ENCODE results near the gene ERICH6B.

Gene ERICH6B

DNA sequence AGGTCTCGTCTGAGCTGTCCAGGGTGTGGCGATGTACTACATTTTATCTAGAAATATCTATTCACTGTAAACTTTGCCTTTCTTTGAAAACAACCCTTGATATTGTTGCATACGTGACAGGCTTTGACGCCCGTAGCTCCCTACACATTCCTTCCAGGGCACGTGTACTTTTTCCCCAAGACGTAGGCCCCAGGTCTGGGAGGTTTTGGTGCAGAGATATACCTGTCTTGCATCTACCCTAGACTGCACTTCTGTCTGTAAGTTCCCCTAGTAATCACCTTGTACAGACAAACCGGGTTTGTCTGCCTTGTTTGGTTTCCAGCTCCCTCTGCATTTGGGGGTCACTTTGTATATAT is 69.2 kb downstream of the ERICH6B start:
- DNase-seq (ENCODE audit: extremely low read depth, insufficient read length) = no peak
- H3K4me3 ChIP-seq (replicated peaks; ENCODE audit: low read depth, low read length) = no peak overlapping the region
- TF ChIP-seq, protein P1, sequence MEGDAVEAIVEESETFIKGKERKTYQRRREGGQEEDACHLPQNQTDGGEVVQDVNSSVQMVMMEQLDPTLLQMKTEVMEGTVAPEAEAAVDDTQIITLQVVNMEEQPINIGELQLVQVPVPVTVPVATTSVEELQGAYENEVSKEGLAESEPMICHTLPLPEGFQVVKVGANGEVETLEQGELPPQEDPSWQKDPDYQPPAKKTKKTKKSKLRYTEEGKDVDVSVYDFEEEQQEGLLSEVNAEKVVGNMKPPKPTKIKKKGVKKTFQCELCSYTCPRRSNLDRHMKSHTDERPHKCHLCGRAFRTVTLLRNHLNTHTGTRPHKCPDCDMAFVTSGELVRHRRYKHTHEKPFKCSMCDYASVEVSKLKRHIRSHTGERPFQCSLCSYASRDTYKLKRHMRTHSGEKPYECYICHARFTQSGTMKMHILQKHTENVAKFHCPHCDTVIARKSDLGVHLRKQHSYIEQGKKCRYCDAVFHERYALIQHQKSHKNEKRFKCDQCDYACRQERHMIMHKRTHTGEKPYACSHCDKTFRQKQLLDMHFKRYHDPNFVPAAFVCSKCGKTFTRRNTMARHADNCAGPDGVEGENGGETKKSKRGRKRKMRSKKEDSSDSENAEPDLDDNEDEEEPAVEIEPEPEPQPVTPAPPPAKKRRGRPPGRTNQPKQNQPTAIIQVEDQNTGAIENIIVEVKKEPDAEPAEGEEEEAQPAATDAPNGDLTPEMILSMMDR (IDR thresholded peaks at IDR 0.05; ENCODE audit: insufficient read depth, low read length, poor library complexity, severe bottlenecking) = no peak
- H3K36me3 ChIP-seq (ENCODE audit: control insufficient read depth, insufficient read depth, low read length) = no peaks in the 10 kb centered on the region
- H3K27me3 ChIP-seq (replicated peaks; ENCODE audit: control insufficient read depth, insufficient read depth, low read length) = no peaks in the 10 kb centered on the region; the same call in 1 of the 2 replicates

DNA sequence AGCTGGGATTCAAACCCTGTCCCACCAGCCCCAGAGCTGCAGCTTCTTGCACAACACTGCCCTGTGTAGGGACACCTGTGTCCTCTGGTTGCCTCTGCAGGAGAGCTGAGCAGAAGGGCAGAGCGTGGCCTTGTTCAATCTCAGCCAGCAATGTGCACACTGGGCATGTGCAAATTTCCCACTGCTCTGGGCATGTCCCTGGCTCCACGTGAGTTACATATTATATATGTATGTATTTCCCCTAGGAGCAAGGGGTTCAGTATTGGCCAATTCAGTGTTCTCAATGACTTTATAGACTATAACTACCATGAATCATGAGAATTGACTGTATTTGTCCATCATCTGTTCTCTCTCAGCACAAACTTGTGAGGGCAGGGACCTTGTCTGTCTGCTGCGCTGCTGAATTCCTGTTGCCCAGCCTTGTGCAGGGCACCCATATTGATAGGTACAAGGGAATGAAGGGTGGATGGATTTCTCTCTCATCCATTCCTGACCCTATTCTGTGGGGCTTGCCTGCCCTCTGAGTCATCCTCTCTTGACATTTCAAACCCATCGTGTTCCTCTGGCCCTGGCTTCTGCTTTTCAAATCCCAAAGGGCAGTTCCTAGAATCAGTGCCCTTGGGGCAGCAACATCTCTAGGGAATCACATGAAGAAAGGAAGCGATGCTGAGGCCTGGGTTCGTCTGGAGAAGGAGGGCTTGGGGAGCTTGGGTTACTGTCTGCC is 69.7 kb downstream of the ERICH6B start:
- TF ChIP-seq, protein P1 (IDR thresholded peaks at IDR 0.05; ENCODE audit: insufficient read depth, low read length, poor library complexity, severe bottlenecking) = no peak
- Histone ChIP-seq H3K27me3 (replicated peaks; ENCODE audit: control insufficient read depth, insufficient read depth, low read length) (no peaks in the 10 kb centered on the region; the same call in 1 of the 2 replicates), H3K4me3 (replicated peaks; ENCODE audit: low read depth, low read length) (no peak overlapping the region), H3K36me3 (ENCODE audit: control insufficient read depth, insufficient read depth, low read length) (no peaks in the 10 kb centered on the region)
- DNase-seq (ENCODE audit: extremely low read depth, insufficient read length) = no peak

DNA sequence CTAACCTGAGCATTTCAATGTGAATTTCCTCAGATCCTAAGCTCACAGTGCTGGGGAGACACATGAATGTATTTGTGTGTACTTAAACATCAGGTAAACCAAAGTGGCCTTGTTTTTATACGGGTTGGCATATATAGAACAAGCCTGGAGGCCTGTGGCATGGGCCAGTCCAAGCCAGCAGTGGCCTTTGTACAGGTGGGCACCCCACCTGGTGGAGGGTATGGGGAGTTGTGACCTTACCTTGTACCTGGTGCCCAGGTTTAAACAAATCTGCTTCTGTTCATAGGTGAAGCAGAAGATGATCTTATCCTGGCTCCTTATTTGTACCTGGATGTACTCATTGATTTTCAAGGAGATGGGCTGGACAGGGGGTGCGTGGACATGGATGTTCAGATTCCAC is 71.0 kb downstream of the ERICH6B start:
- H3K36me3 ChIP-seq (ENCODE audit: control insufficient read depth, insufficient read depth, low read length) = no peaks in the 10 kb centered on the region
- TF ChIP-seq, protein P1 (IDR thresholded peaks at IDR 0.05; ENCODE audit: insufficient read depth, low read length, poor library complexity, severe bottlenecking) = no peak
- no peak for DNase-seq (ENCODE audit: extremely low read depth, insufficient read length)

DNA sequence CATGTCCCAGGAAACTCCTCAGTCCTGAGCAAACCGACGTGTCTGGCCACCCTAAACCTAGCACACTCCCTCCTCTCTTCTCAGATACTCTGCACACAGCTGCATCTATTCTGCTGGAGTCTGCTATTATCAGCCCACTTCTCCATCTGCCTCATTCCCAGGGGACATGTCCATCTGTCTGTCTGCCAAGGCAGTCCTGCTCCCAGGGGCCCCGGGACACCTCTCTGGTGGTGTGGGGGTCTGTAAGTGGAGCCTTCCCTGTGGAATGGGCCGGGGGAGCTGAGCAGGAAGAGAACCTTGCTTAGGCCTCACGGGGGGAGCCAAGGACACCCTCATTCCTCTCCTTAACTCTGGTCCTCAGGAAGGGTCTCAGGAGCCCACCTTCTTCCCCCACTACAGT is 72.7 kb downstream of the ERICH6B start:
- no peaks in the 10 kb centered on the region; the same call in 1 of the 2 replicates for H3K36me3 ChIP-seq (ENCODE audit: control insufficient read depth, insufficient read depth, low read length)
- no peak for DNase-seq (ENCODE audit: extremely low read depth, insufficient read length)
- TF ChIP-seq, protein P1 (IDR thresholded peaks at IDR 0.05; ENCODE audit: insufficient read depth, low read length, poor library complexity, severe bottlenecking) = no peak
- H3K27me3 ChIP-seq (replicated peaks; ENCODE audit: control insufficient read depth, insufficient read depth, low read length) = no peaks in the 10 kb centered on the region; the same call in 1 of the 2 replicates
- H3K4me3 ChIP-seq (replicated peaks; ENCODE audit: low read depth, low read length) = no peak overlapping the region

More for the DNA sequence above, 71.0 kb downstream of the ERICH6B start:
- no peak overlapping the region for H3K4me3 ChIP-seq (replicated peaks; ENCODE audit: low read depth, low read length)
- H3K27me3 ChIP-seq (replicated peaks; ENCODE audit: control insufficient read depth, insufficient read depth, low read length) = no peaks in the 10 kb centered on the region; the same call in 1 of the 2 replicates

DNA sequence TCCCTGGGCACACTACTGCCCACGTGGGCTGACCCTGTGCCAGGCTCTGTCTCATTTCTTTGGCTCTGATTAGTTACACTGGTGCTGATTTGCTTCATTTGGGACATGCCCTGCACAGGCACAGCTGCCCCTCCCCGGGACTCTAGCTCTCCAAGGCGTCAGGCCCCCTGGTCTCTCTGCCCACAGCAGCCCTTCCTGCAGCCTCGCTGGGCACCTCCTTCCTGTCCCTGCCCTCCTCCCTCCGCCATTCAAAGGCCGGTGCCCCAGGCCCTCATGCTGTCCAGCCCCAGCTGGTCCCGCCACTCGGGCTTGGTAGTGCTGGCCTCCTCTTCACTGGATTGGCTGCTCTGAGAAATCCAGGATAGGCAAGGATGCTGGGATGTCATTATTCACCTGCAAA is 73.1 kb downstream of the ERICH6B start:
- Histone ChIP-seq H3K36me3 (ENCODE audit: control insufficient read depth, insufficient read depth, low read length) (no peaks in the 10 kb centered on the region; the same call in 1 of the 2 replicates), H3K4me3 (replicated peaks; ENCODE audit: low read depth, low read length) (no peak overlapping the region), H3K27me3 (replicated peaks; ENCODE audit: control insufficient read depth, insufficient read depth, low read length) (no peaks in the 10 kb centered on the region)
- TF ChIP-seq, protein P1 (IDR thresholded peaks at IDR 0.05; ENCODE audit: insufficient read depth, low read length, poor library complexity, severe bottlenecking) = no peak
- no peak for DNase-seq (ENCODE audit: extremely low read depth, insufficient read length)

Data from GM06990 (cell line).